GM21576 (cell line): ENCODE measurements around the gene PTRHD1.

Experiments used
- ATAC-seq: cut with Tn5 transposase; IDR thresholded peaks from one replicate; pipeline ENCODE4 v1.9.1; 2021; ENCODE audit warnings: mild to moderate bottlenecking, moderate library complexity; ENCODE audit not compliant: unreplicated experiment

PTRHD1 gene

GRCh38 chr2:24830786-24831185, 37.6 kb upstream of the PTRHD1 start:
- ATAC-seq: no peak

GRCh38 chr2:24830351-24830750, 37.2 kb upstream of the PTRHD1 start:
- no peak for ATAC-seq

GRCh38 chr2:24828238-24828996, 35.2 kb upstream of the PTRHD1 start:
- ATAC-seq: no peak

GRCh38 chr2:24827321-24828237, 34.4 kb upstream of the PTRHD1 start:
- peak; percentile 72 for ATAC-seq

- no peak for ATAC-seq
These were observed 33.6 kb upstream of the PTRHD1 start for GRCh38 chr2:24826773-24827145.

GRCh38 chr2:24825883-24826772, 32.9 kb upstream of the PTRHD1 start:
- ATAC-seq: no peak

GRCh38 chr2:24824966-24825882, 32.0 kb upstream of the PTRHD1 start:
- ATAC-seq: no peak

- no peak for ATAC-seq
These were observed 30.9 kb upstream of the PTRHD1 start for GRCh38 chr2:24824071-24824588.

- no peak for ATAC-seq
These were observed 29.0 kb upstream of the PTRHD1 start for GRCh38 chr2:24822049-24822706.

GRCh38 chr2:24821433-24821891, 28.3 kb upstream of the PTRHD1 start:
- no peak for ATAC-seq

GRCh38 chr2:24820598-24821432, 27.6 kb upstream of the PTRHD1 start:
- no peak for ATAC-seq

GRCh38 chr2:24820175-24820513, 27.0 kb upstream of the PTRHD1 start:
- ATAC-seq: no peak

- ATAC-seq: no peak
These were observed 26.4 kb upstream of the PTRHD1 start for GRCh38 chr2:24819442-24820174.

- ATAC-seq: no peak
These were observed 25.6 kb upstream of the PTRHD1 start for GRCh38 chr2:24818721-24819167.

- no peak for ATAC-seq
These were observed 23.7 kb upstream of the PTRHD1 start for GRCh38 chr2:24816884-24817283.

GRCh38 chr2:24816404-24816803, 23.2 kb upstream of the PTRHD1 start:
- ATAC-seq: no peak

- ATAC-seq: no peak
These were observed 22.0 kb upstream of the PTRHD1 start for GRCh38 chr2:24815171-24815570.

- ATAC-seq: no peak
These were observed 21.3 kb upstream of the PTRHD1 start for GRCh38 chr2:24814516-24814915.
